ENCODE data around the gene CPZ. TPM values are rescaled to one million over a fixed set of nuclear protein-coding genes. Genes with fewer than 3 reads are reported as not detected.

CPZ gene
- 1 to 10 TPM in 3 of 4 donors, under 1 TPM in 1; 0.32 to 4.2 (median 2.1) TPM for total RNA-seq

DNA sequence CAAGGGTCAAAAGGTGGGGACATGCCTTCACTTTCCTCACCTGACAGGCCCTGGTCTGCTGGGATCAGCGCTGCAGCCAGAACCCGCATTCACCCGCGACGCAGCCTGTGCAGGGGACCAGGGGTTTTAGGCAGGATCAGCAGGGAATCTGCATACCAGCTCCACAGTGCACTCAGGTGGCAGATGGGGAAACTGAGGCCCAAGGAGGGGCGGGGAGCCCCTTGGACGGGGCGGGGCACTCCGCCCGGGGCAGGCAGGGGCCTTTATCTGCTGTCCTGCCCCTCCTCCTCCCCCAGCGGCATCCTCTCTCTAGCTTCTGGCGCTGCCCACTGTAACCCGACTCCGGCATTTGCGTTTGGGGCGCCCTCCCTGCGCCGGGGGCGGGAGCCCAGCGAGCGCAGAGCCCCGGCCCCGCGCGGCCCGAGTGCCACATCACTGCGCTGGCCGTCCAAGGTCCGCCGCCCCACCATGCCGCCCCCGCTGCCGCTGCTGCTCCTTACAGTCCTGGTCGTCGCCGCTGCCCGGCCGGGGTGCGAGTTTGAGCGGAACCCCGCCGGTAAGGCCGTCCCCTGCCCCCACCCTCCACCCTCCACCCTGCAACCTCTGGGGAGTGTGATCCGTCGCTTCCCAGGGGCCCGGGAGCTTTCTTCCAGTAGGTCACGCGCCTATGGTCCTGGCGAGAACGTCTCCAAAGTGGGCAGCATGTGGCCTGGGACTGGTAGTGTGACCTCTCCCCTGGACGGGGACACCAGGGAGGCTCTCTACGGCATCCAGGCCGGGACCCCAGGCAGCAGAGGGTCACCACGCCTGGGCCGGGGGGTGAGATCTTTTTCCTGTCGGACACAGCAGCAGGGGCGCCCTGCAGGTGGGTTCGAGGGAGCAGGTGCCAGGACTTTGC lies at the start of gene CPZ:
CPZ (plus strand) TSS at position 400 of the 898 bp plus-strand sequence; CDS start at position 469, 69 bp downstream.
- TF ChIP-seq POLR2A (IDR thresholded peaks at IDR 0.05) (no peak), EP300 (IDR thresholded peaks at IDR 0.05) (no peak)
- no peak within 1 kb of the TSS for H3K27ac ChIP-seq
- peaks cover 59% of the 10 kb centered on the region for H3K27me3 ChIP-seq
- 2% methylated on average over 16 of the region's 58 CpGs for WGBS
- peaks cover 26% of the 10 kb centered on the region for H3K4me1 ChIP-seq
- H3K9me3 ChIP-seq: no peaks in the 10 kb centered on the region
- DNase-seq (ENCODE audit: low spot score in 2 of 2): no peak
- H3K36me3 ChIP-seq: no peaks in the 10 kb centered on the region
- H3K4me3 ChIP-seq: peak within 1 kb of the TSS; percentile 34

GRCh38 chr4:8542776-8543525 lies 49.6 kb upstream of the CPZ start:
- Histone ChIP-seq H3K36me3 (no peaks in the 10 kb centered on the region), H3K4me3 (no peak overlapping the region), H3K27me3 (no peaks in the 10 kb centered on the region), H3K9me3 (no peaks in the 10 kb centered on the region), H3K27ac (no peak overlapping the region), H3K4me1 (no peaks in the 10 kb centered on the region)
- no peak for TF ChIP-seq EP300 (IDR thresholded peaks at IDR 0.05)
- no peak for TF ChIP-seq POLR2AphosphoS5 (IDR thresholded peaks at IDR 0.05)
- TF ChIP-seq CTCF (IDR thresholded peaks at IDR 0.05): no peak
- no peak for TF ChIP-seq POLR2A (IDR thresholded peaks at IDR 0.05)
- peak in 1 of 2 donors; percentile 25 for DNase-seq (ENCODE audit: low spot score in 2 of 2)
- 85% methylated on average over 15 of the region's 16 CpGs for WGBS

GRCh38 chr4:8543623-8544022 lies 48.9 kb upstream of the CPZ start:
- WGBS: 95% methylated on average over 10 of the region's 10 CpGs

DNA sequence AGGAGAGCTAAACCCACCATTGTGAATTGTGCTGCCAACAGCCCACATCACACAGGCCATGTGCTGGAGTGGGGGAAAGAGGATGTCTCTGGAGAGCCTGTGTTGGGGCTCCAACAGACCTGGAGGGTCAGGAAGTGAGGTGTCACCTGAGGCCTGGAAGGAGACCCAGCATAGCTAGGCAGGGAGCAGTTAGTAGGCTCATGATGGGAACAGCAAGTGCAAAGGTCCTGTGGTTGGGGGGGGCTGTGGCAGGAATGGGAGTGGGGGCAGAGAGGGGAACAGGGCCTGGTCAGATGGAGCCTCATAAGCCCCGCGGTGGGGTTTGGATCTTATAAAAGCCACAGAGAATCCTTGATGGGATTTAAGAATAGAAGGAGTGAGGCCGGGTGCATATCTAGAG lies 48.3 kb upstream of the CPZ start:
- Histone ChIP-seq H3K4me3 (no peak overlapping the region), H3K36me3 (no peaks in the 10 kb centered on the region), H3K27me3 (no peaks in the 10 kb centered on the region), H3K27ac (no peak overlapping the region), H3K9me3 (no peaks in the 10 kb centered on the region), H3K4me1 (no peaks in the 10 kb centered on the region)
- 92% methylated on average over 3 of the region's 3 CpGs for WGBS
- TF ChIP-seq CTCF (IDR thresholded peaks at IDR 0.05): no peak
- no peak for TF ChIP-seq POLR2AphosphoS5 (IDR thresholded peaks at IDR 0.05)
- no peak for TF ChIP-seq EP300 (IDR thresholded peaks at IDR 0.05)
- no peak for TF ChIP-seq POLR2A (IDR thresholded peaks at IDR 0.05)
- DNase-seq (ENCODE audit: low spot score in 2 of 2): peak in 1 of 2 donors; percentile 9

More at GRCh38 chr4:8543623-8544022, 48.9 kb upstream of the CPZ start:
- Histone ChIP-seq H3K36me3 (no peaks in the 10 kb centered on the region), H3K27me3 (no peaks in the 10 kb centered on the region), H3K4me3 (no peak overlapping the region), H3K27ac (no peak overlapping the region), H3K4me1 (no peaks in the 10 kb centered on the region), H3K9me3 (no peaks in the 10 kb centered on the region)
- TF ChIP-seq EP300 (IDR thresholded peaks at IDR 0.05) (no peak), CTCF (IDR thresholded peaks at IDR 0.05) (no peak), POLR2A (IDR thresholded peaks at IDR 0.05) (no peak), POLR2AphosphoS5 (IDR thresholded peaks at IDR 0.05) (no peak)
- DNase-seq (ENCODE audit: low spot score in 2 of 2): peak in 1 of 2 donors; percentile 14

- no peak overlapping the region for H3K4me3 ChIP-seq
- TF ChIP-seq EP300 (IDR thresholded peaks at IDR 0.05) (no peak), POLR2A (IDR thresholded peaks at IDR 0.05) (no peak), POLR2AphosphoS5 (IDR thresholded peaks at IDR 0.05) (no peak), CTCF (IDR thresholded peaks at IDR 0.05) (no peak)
- H3K27me3 ChIP-seq: no peaks in the 10 kb centered on the region
- H3K9me3 ChIP-seq: no peaks in the 10 kb centered on the region
- no peak overlapping the region for H3K27ac ChIP-seq
- DNase-seq (ENCODE audit: low spot score in 2 of 2): peak; percentile 28 to 71
- no peaks in the 10 kb centered on the region for H3K36me3 ChIP-seq
- WGBS: 83% methylated on average over 19 of the region's 32 CpGs
- no peaks in the 10 kb centered on the region for H3K4me1 ChIP-seq
Measured at GRCh38 chr4:8544741-8545438, 47.7 kb upstream of the CPZ start.

Data from suprapubic skin (tissue), 4 donors.